ENCODE results near the gene TMEM63C. TPM values are rescaled to one million over a fixed set of nuclear protein-coding genes. Genes with fewer than 3 reads are reported as not detected.
"Not testable (repeated sequence)": the region's sequence is repeated elsewhere in the genome, so short reads cannot be mapped to it uniquely, and the experiment has no call there.

Gene TMEM63C
- total RNA-seq, 2 donors from 2014 or later = 1.9 to 2.1 TPM

- Mint-ChIP-seq H3K27ac (no peak overlapping the region), H3K9me3 (no peaks in the 10 kb centered on the region), H3K4me1 (ENCODE audit: low read depth) (no peaks in the 10 kb centered on the region), H3K27me3 (ENCODE audit: low read depth) (peaks cover 21% of the 10 kb centered on the region), H3K36me3 (ENCODE audit: insufficient read depth in 2 of 2) (peaks cover 0 to 1% of the 10 kb centered on the region in 2 donors), H3K4me3 (no peak overlapping the region)
- ATAC-seq (replicated peaks in 1 of 2) (no peak), DNase-seq (no peak)
Measured at GRCh38 chr14:77275601-77276017, 94.0 kb downstream of the TMEM63C start.

- Mint-ChIP-seq H3K4me1 (ENCODE audit: low read depth) (no peaks in the 10 kb centered on the region), H3K36me3 (ENCODE audit: insufficient read depth in 2 of 2) (peaks cover 0 to 1% of the 10 kb centered on the region in 2 donors), H3K27ac (no peak overlapping the region), H3K9me3 (no peaks in the 10 kb centered on the region), H3K27me3 (ENCODE audit: low read depth) (peaks cover 18% of the 10 kb centered on the region), H3K4me3 (no peak overlapping the region)
- ATAC-seq (replicated peaks in 1 of 2) (no peak), DNase-seq (no peak)
Measured at GRCh38 chr14:77276295-77276935, 94.8 kb downstream of the TMEM63C start.

GRCh38 chr14:77276959-77277358 lies 95.4 kb downstream of the TMEM63C start:
- DNase-seq (no peak), ATAC-seq (replicated peaks in 1 of 2) (no peak)
- H3K27ac Mint-ChIP-seq = no peak overlapping the region
- no peaks in the 10 kb centered on the region for H3K4me1 Mint-ChIP-seq (ENCODE audit: low read depth)
- H3K27me3 Mint-ChIP-seq (ENCODE audit: low read depth) = peaks cover 12% of the 10 kb centered on the region
- H3K36me3 Mint-ChIP-seq (ENCODE audit: insufficient read depth in 2 of 2) = peaks cover 0 to 1% of the 10 kb centered on the region in 2 donors
- H3K9me3 Mint-ChIP-seq = no peaks in the 10 kb centered on the region
- H3K4me3 Mint-ChIP-seq = no peak overlapping the region

GRCh38 chr14:77278461-77279230 lies 97.0 kb downstream of the TMEM63C start:
- H3K4me1 Mint-ChIP-seq (ENCODE audit: low read depth) = no peaks in the 10 kb centered on the region
- no peak overlapping the region for H3K27ac Mint-ChIP-seq
- H3K36me3 Mint-ChIP-seq (ENCODE audit: insufficient read depth in 2 of 2) = peaks cover 0 to 1% of the 10 kb centered on the region in 2 donors
- DNase-seq = no peak
- H3K4me3 Mint-ChIP-seq = no peak overlapping the region
- no peaks in the 10 kb centered on the region for H3K9me3 Mint-ChIP-seq
- no peaks in the 10 kb centered on the region for H3K27me3 Mint-ChIP-seq (ENCODE audit: low read depth)
- no peak for ATAC-seq (replicated peaks in 1 of 2)

GRCh38 chr14:77279719-77280118 lies 98.1 kb downstream of the TMEM63C start:
- DNase-seq = no peak
- ATAC-seq (replicated peaks in 1 of 2) = no peak
- no peaks in the 10 kb centered on the region for H3K9me3 Mint-ChIP-seq
- no peak overlapping the region for H3K27ac Mint-ChIP-seq
- H3K4me1 Mint-ChIP-seq (ENCODE audit: low read depth) = no peaks in the 10 kb centered on the region
- H3K4me3 Mint-ChIP-seq = no peak overlapping the region
- H3K36me3 Mint-ChIP-seq (ENCODE audit: insufficient read depth in 2 of 2) = peaks cover 2% of the 10 kb centered on the region in 2 donors
- no peaks in the 10 kb centered on the region for H3K27me3 Mint-ChIP-seq (ENCODE audit: low read depth)

GRCh38 chr14:77280921-77281320 lies 99.3 kb downstream of the TMEM63C start:
- H3K27me3 Mint-ChIP-seq (ENCODE audit: low read depth); H3K4me1 Mint-ChIP-seq (ENCODE audit: low read depth); H3K9me3 Mint-ChIP-seq; DNase-seq; H3K27ac Mint-ChIP-seq; ATAC-seq (replicated peaks in 1 of 2); H3K36me3 Mint-ChIP-seq (ENCODE audit: insufficient read depth in 2 of 2); H3K4me3 Mint-ChIP-seq: not testable (repeated sequence)

- DNase-seq (no peak), ATAC-seq (replicated peaks in 1 of 2) (no peak)
- H3K27me3 Mint-ChIP-seq (ENCODE audit: low read depth) = no peaks in the 10 kb centered on the region
- no peak overlapping the region for H3K4me3 Mint-ChIP-seq
- H3K9me3 Mint-ChIP-seq = no peaks in the 10 kb centered on the region
- peaks cover 3 to 4% of the 10 kb centered on the region in 2 donors for H3K36me3 Mint-ChIP-seq (ENCODE audit: insufficient read depth in 2 of 2)
- H3K4me1 Mint-ChIP-seq (ENCODE audit: low read depth) = no peaks in the 10 kb centered on the region
- no peak overlapping the region for H3K27ac Mint-ChIP-seq
Measured at GRCh38 chr14:77281852-77282410, 100.3 kb downstream of the TMEM63C start.

GRCh38 chr14:77284066-77284465 lies 102.5 kb downstream of the TMEM63C start:
- DNase-seq (no peak), ATAC-seq (replicated peaks in 1 of 2) (no peak)
- Mint-ChIP-seq H3K27me3 (ENCODE audit: low read depth) (no peaks in the 10 kb centered on the region), H3K27ac (no peak overlapping the region), H3K4me3 (no peak overlapping the region), H3K36me3 (ENCODE audit: insufficient read depth in 2 of 2) (peaks cover 3 to 4% of the 10 kb centered on the region in 2 donors), H3K9me3 (no peaks in the 10 kb centered on the region), H3K4me1 (ENCODE audit: low read depth) (no peaks in the 10 kb centered on the region)

GRCh38 chr14:77284466-77284865 lies 102.9 kb downstream of the TMEM63C start:
- no peaks in the 10 kb centered on the region for H3K27me3 Mint-ChIP-seq (ENCODE audit: low read depth)
- ATAC-seq (replicated peaks in 1 of 2) (no peak), DNase-seq (no peak)
- H3K36me3 Mint-ChIP-seq (ENCODE audit: insufficient read depth in 2 of 2) = peaks cover 3 to 4% of the 10 kb centered on the region in 2 donors
- H3K4me1 Mint-ChIP-seq (ENCODE audit: low read depth) = no peaks in the 10 kb centered on the region
- H3K4me3 Mint-ChIP-seq = no peak overlapping the region
- H3K27ac Mint-ChIP-seq = no peak overlapping the region
- H3K9me3 Mint-ChIP-seq = no peaks in the 10 kb centered on the region

GRCh38 chr14:77286576-77286975 lies 105.0 kb downstream of the TMEM63C start:
- ATAC-seq (replicated peaks in 1 of 2) = no peak
- no peaks in the 10 kb centered on the region for H3K4me1 Mint-ChIP-seq (ENCODE audit: low read depth)
- H3K27me3 Mint-ChIP-seq (ENCODE audit: low read depth) = no peaks in the 10 kb centered on the region
- DNase-seq = no peak
- H3K27ac Mint-ChIP-seq = no peak overlapping the region
- no peaks in the 10 kb centered on the region for H3K9me3 Mint-ChIP-seq
- no peak overlapping the region for H3K4me3 Mint-ChIP-seq
- peaks cover 3 to 4% of the 10 kb centered on the region in 2 donors for H3K36me3 Mint-ChIP-seq (ENCODE audit: insufficient read depth in 2 of 2)

- no peak for ATAC-seq (replicated peaks in 1 of 2)
- Mint-ChIP-seq H3K27me3 (ENCODE audit: low read depth) (no peaks in the 10 kb centered on the region), H3K4me3 (no peak overlapping the region), H3K27ac (no peak overlapping the region), H3K36me3 (ENCODE audit: insufficient read depth in 2 of 2) (no peaks in the 10 kb centered on the region), H3K9me3 (no peaks in the 10 kb centered on the region), H3K4me1 (ENCODE audit: low read depth) (no peaks in the 10 kb centered on the region)
- DNase-seq = no peak
Measured at GRCh38 chr14:77290705-77291104, 109.1 kb downstream of the TMEM63C start.

GRCh38 chr14:77296155-77296554 lies 114.6 kb downstream of the TMEM63C start:
- Mint-ChIP-seq H3K9me3 (no peaks in the 10 kb centered on the region), H3K4me1 (ENCODE audit: low read depth) (peaks cover 4% of the 10 kb centered on the region), H3K36me3 (ENCODE audit: insufficient read depth in 2 of 2) (no peaks in the 10 kb centered on the region), H3K4me3 (no peak overlapping the region), H3K27ac (no peak overlapping the region), H3K27me3 (ENCODE audit: low read depth) (no peaks in the 10 kb centered on the region)
- ATAC-seq (replicated peaks in 1 of 2) (no peak), DNase-seq (no peak)

- DNase-seq (no peak), ATAC-seq (replicated peaks in 1 of 2) (no peak)
- H3K4me3 Mint-ChIP-seq = no peak overlapping the region
- no peaks in the 10 kb centered on the region for H3K36me3 Mint-ChIP-seq (ENCODE audit: insufficient read depth in 2 of 2)
- H3K27me3 Mint-ChIP-seq (ENCODE audit: low read depth) = no peaks in the 10 kb centered on the region
- no peaks in the 10 kb centered on the region for H3K9me3 Mint-ChIP-seq
- peaks cover 10% of the 10 kb centered on the region for H3K4me1 Mint-ChIP-seq (ENCODE audit: low read depth)
- H3K27ac Mint-ChIP-seq = no peak overlapping the region
Measured at GRCh38 chr14:77296906-77297305, 115.3 kb downstream of the TMEM63C start.
